ENCODE results near the gene MCFD2.
"Not testable (repeated sequence)": the region's sequence is repeated elsewhere in the genome, so short reads cannot be mapped to it uniquely, and the experiment has no call there.

MCFD2 gene

GRCh38 chr2:46875962-46876689 is 39.5 kb downstream of the MCFD2 start:
- not testable (repeated sequence) for DNase-seq (ENCODE audit: extremely low read depth in 1 of 2, low read depth in 1 of 2)

GRCh38 chr2:46875226-46875899 is 40.2 kb downstream of the MCFD2 start:
- no peak for DNase-seq (ENCODE audit: extremely low read depth in 1 of 2, low read depth in 1 of 2)

DNA sequence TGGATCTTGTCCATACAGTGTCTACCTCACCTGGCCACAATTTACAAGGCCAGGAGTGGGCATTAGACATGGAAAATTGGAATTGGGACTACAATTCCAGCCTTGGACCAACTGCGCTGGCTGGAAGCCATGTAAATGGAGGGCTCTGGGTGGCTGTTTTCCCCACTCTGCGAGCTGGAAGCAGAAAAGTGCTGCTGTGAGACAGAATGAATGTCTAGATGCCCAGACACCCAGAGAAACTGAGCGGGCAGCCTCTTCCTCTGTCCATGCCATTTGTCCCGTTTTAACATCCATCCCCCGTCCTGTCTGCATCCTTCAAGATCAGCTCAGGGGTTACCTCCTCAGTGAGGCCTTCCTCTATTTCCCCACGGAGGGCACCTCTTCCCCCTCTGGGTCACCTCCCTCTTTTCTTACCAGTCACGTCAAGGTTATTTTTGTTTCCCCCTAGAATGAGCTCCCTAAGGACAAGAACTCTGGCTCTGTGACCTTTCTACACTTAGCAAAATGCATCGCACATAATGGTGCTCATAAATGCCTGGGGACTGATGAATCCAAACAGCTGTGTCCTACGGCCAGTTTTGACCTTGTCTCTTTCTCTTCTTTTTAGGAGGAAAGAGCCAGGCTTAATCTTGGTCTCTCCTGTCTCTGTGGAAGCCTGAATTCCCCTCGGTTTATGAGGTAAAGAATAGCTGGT is 41.2 kb downstream of the MCFD2 start:
- DNase-seq (ENCODE audit: extremely low read depth in 1 of 2, low read depth in 1 of 2): no peak

DNA sequence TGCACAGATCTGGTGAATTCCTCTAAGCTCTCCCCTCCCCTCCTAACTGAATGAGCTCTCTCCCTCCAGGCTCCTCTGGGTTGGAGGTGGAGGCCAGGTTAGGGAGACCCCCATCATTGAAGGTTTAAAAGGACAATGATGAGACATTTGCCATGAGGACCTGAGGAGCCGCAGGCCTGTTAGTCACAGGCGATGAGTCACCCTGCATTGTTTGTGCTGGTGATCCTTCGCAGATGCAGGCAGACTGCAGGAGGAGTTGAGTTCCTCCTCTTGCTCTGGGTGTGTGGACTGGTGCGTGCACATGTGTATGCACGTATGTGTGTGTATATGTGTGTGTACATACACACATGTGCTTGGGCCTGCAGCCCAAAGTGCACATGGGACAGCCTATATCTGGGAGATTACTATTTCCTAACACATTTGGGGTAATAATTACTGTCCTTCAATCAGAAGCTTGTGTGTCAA is 42.0 kb downstream of the MCFD2 start:
- peak in 1 of 2 donors; percentile 37 for DNase-seq (ENCODE audit: extremely low read depth in 1 of 2, low read depth in 1 of 2)

- DNase-seq (ENCODE audit: extremely low read depth in 1 of 2, low read depth in 1 of 2): no peak
Observed at GRCh38 chr2:46872902-46873603, 42.6 kb downstream of the MCFD2 start.

GRCh38 chr2:46871976-46872381 is 43.6 kb downstream of the MCFD2 start:
- DNase-seq (ENCODE audit: extremely low read depth in 1 of 2, low read depth in 1 of 2): no peak

- DNase-seq (ENCODE audit: extremely low read depth in 1 of 2, low read depth in 1 of 2): no peak
Observed at GRCh38 chr2:46870051-46870839, 45.4 kb downstream of the MCFD2 start.

GRCh38 chr2:46869621-46870020 is 46.0 kb downstream of the MCFD2 start:
- no peak for DNase-seq (ENCODE audit: extremely low read depth in 1 of 2, low read depth in 1 of 2)

- no peak for DNase-seq (ENCODE audit: extremely low read depth in 1 of 2, low read depth in 1 of 2)
Observed at GRCh38 chr2:46866770-46867246, 48.8 kb downstream of the MCFD2 start.

DNA sequence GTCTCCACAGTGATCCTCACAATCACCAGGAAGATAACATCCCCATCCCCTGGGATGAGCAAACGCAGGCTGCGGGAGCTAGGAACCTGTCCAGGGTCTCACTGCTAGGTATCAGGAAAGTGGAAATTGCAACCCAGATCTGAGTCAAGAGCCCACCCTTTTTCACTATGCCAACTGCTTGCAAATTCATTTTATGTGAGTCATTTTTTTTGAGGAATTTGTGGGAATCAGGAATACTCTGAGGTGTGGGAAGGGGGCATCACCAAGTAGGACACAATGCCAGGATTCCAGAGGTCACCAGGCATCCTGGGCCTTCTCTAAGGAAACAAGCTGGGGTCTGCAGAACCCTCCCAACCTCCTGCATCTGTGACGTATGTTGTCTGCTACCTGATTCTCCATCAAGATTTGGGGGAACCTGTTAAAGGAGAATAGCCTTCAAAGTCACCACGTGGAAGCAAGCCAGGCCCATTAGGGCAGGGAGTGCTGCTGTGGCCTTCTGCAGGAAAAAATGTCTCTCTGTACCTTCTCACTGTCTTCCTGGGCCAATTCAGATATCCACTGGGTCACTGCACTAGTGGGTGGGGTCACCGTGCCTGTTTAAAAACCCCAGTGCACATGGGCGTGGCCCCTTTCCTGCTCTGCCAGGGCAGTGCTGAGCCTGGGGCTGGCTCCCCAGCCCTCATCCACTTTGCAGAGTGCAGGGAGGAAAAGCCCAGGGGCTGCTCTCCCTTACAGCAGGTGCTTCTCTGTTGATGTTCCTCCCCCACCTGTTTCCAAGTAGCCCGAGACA is 50.2 kb downstream of the MCFD2 start:
- no peak for DNase-seq (ENCODE audit: extremely low read depth in 1 of 2, low read depth in 1 of 2)

DNA sequence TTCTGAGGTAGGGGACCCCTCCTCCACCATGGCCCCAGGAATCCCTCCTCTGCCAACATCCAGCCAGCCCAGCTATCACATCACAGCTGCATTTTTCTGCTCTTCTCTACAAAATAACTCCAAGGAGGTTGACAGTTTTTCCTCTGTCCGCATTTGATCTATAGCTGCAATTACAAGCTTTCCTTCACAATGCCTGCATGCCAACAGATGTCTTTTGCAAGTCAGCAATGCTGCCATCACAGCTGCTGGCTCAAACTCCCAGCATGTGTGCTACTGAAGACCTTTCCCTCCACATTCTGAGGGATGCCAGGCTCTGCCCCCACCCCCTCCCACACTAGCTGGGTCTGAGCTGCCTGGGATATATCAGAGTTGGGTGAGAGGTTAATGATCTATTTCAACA is 51.7 kb downstream of the MCFD2 start:
- DNase-seq (ENCODE audit: extremely low read depth in 1 of 2, low read depth in 1 of 2): no peak

DNA sequence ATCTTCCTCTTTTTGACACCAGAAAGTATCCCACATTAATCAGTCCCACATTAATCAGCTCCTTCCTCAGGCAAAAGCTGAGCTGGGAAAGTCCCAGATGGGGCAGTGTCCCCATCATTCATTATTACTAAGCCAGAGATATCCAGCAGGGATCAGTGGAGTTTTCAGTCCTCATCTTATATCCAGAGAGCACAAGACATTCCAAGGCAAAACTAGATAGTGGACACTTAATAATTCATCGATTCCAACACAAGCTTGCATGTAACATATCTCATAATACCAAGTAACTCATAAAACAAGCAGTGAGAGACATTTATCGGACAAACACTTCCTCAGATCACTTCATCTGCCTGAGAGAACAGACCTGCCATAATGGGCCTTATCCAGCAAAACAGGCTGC is 53.1 kb downstream of the MCFD2 start:
- no peak for DNase-seq (ENCODE audit: extremely low read depth in 1 of 2, low read depth in 1 of 2)

GRCh38 chr2:46861916-46862315 is 53.7 kb downstream of the MCFD2 start:
- DNase-seq (ENCODE audit: extremely low read depth in 1 of 2, low read depth in 1 of 2): no peak

GRCh38 chr2:46859482-46859881 is 56.1 kb downstream of the MCFD2 start:
- DNase-seq (ENCODE audit: extremely low read depth in 1 of 2, low read depth in 1 of 2): no peak

DNA sequence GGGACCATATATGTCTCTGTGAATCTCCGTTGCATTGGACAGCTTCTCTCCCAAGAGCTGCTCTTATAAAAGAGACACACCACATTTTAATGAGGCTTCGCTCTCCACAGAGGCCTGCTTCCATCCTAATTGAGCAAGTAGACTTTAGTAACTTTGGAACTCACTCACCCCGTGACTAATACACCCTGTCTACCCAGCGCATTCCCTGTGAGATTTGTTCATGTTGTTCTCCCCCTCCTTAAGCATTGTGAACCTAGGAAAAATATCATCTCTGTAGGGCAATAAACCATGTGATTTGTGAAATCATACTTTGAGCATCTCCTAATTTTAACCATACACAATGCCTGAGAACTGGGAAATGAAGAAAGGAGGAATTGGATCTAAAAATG is 56.9 kb downstream of the MCFD2 start:
- DNase-seq (ENCODE audit: extremely low read depth in 1 of 2, low read depth in 1 of 2): no peak

GRCh38 chr2:46857871-46858701 is 57.5 kb downstream of the MCFD2 start:
- no peak for DNase-seq (ENCODE audit: extremely low read depth in 1 of 2, low read depth in 1 of 2)

- no peak for DNase-seq (ENCODE audit: extremely low read depth in 1 of 2, low read depth in 1 of 2)
Observed at GRCh38 chr2:46856336-46856735, 59.3 kb downstream of the MCFD2 start.

- no peak for DNase-seq (ENCODE audit: extremely low read depth in 1 of 2, low read depth in 1 of 2)
Observed at GRCh38 chr2:46855805-46856204, 59.8 kb downstream of the MCFD2 start.

GRCh38 chr2:46854260-46854659 is 61.3 kb downstream of the MCFD2 start:
- no peak for DNase-seq (ENCODE audit: extremely low read depth in 1 of 2, low read depth in 1 of 2)

All from stimulated activated CD8-positive, alpha-beta memory T cell treated with anti-CD3 and anti-CD28 coated beads, Interleukin-7, amount 100 ng/mL, for 48 hours (primary cell).